Liver (tissue), 9 donors: ENCODE results near the gene ERICH6. TPM values are rescaled to one million over a fixed set of nuclear protein-coding genes. Genes with fewer than 3 reads are reported as not detected.

Source experiments
- DNase-seq: peaks from one replicate; pipeline ENCODE4 v3.0.0-alpha.2; 2017; ENCODE audit warnings: low spot score
- H3K27ac ChIP-seq, 2 donors: one replicate each; pipeline ENCODE4 v1.7.0; 2013; ENCODE audit warnings: inconsistent platforms in 2 of 2, low read length in 2 of 2, control low read depth in 1 of 2, low read depth in 1 of 2, mild to moderate bottlenecking in 1 of 2
- H3K27me3 ChIP-seq, 4 donors: one replicate each; pipeline versions ENCODE4 v1.6.1 to v1.7.0; 2013; ENCODE audit warnings: low read length in 3 of 4, inconsistent platforms in 1 of 4, mild to moderate bottlenecking in 1 of 4, moderate library complexity in 1 of 4; ENCODE audit not compliant: control insufficient read depth in 4 of 4, insufficient read depth in 4 of 4
- H3K36me3 ChIP-seq, 4 donors: one replicate each; pipeline versions ENCODE4 v1.6.1 to v1.7.0; 2013; ENCODE audit warnings: low read length in 3 of 4, mild to moderate bottlenecking in 3 of 4, low read depth in 1 of 4, moderate library complexity in 1 of 4; ENCODE audit not compliant: control insufficient read depth in 4 of 4, insufficient read depth in 3 of 4
- H3K4me1 ChIP-seq, 4 donors: one replicate each; pipeline versions ENCODE4 v1.6.1 to v1.7.0; 2013; ENCODE audit warnings: low read length in 3 of 4, mild to moderate bottlenecking in 3 of 4, moderate library complexity in 1 of 4; ENCODE audit not compliant: control insufficient read depth in 4 of 4, insufficient read depth in 4 of 4
- H3K4me3 ChIP-seq, 3 donors: one replicate each; pipeline versions ENCODE4 v1.6.1 to v1.7.0; 2013; ENCODE audit warnings: low read length in 3 of 3, control low read depth in 1 of 3, low read depth in 1 of 3, mild to moderate bottlenecking in 1 of 3
- H3K9ac ChIP-seq, 2 donors: one replicate each; pipeline ENCODE4 v1.7.0; 2013; ENCODE audit warnings: low read length in 2 of 2, mild to moderate bottlenecking in 2 of 2, moderate library complexity in 2 of 2, control low read depth in 1 of 2, low read depth in 1 of 2
- H3K9me3 ChIP-seq, 4 donors: one replicate each; pipeline versions ENCODE4 v1.6.1 to v1.7.0; 2013; ENCODE audit warnings: low read length in 3 of 4; ENCODE audit not compliant: control insufficient read depth in 4 of 4
- EGR1 ChIP-seq, 2 donors: IDR thresholded peaks; 2 replicates each; pipeline ENCODE4 v1.6.1; 2016 to 2018; ENCODE audit warnings: antibody characterized with exemption in 2 of 2, low read depth in 2 of 2
- FOXA1 ChIP-seq: IDR thresholded peaks from 2 replicates; pipeline ENCODE4 v1.6.1; 2016; ENCODE audit warnings: antibody characterized with exemption
- FOXA2 ChIP-seq: IDR thresholded peaks from 2 replicates; pipeline ENCODE4 v1.6.1; 2016; ENCODE audit warnings: antibody characterized with exemption
- GABPA ChIP-seq, 2 donors: IDR thresholded peaks in 1 of 2; conservative IDR thresholded peaks in 1 of 2; 2 replicates each; pipeline ENCODE4 v1.6.1; 2016; ENCODE audit warnings: antibody characterized with exemption in 2 of 2, mild to moderate bottlenecking in 1 of 2, moderate library complexity in 1 of 2
- HNF4A ChIP-seq, 2 donors: conservative IDR thresholded peaks; 2 replicates each; pipeline ENCODE4 v1.6.1; 2016; ENCODE audit warnings: antibody characterized with exemption in 2 of 2, mild to moderate bottlenecking in 2 of 2
- HNF4G ChIP-seq: IDR thresholded peaks from 2 replicates; pipeline ENCODE4 v1.6.1; 2016; ENCODE audit warnings: antibody characterized with exemption
- JUND ChIP-seq, 2 donors: IDR thresholded peaks; 2 replicates each; pipeline ENCODE4 v1.6.1; 2016; ENCODE audit warnings: antibody characterized with exemption in 2 of 2
- NR2F2 ChIP-seq: IDR thresholded peaks from 2 replicates; pipeline ENCODE4 v1.6.1; 2016; ENCODE audit warnings: antibody characterized with exemption
- RAD21 ChIP-seq, 2 donors: IDR thresholded peaks; 2 replicates each; pipeline ENCODE4 v1.6.1; 2016; ENCODE audit warnings: antibody characterized with exemption in 2 of 2, mild to moderate bottlenecking in 2 of 2
- REST ChIP-seq: IDR thresholded peaks from 2 replicates; pipeline ENCODE4 v1.6.1; 2016; ENCODE audit warnings: antibody characterized with exemption, mild to moderate bottlenecking
- RXRA ChIP-seq, 2 donors: IDR thresholded peaks; 2 replicates each; pipeline ENCODE4 v1.6.1; 2017 to 2018; ENCODE audit warnings: antibody characterized with exemption in 2 of 2, mild to moderate bottlenecking in 1 of 2
- SP1 ChIP-seq: IDR thresholded peaks from 2 replicates; pipeline ENCODE4 v1.6.1; 2018; ENCODE audit warnings: antibody characterized with exemption, mild to moderate bottlenecking
- TAF1 ChIP-seq: conservative IDR thresholded peaks from 2 replicates; pipeline ENCODE4 v1.6.1; 2016; ENCODE audit warnings: antibody characterized with exemption, mild to moderate bottlenecking
- YY1 ChIP-seq: IDR thresholded peaks from 2 replicates; pipeline ENCODE4 v1.6.1; 2016; ENCODE audit warnings: antibody characterized with exemption, mild to moderate bottlenecking
- WGBS: extraction: QIAGEN DNeasy Blood & Tissue Kit; methylation state at CpG from one replicate; pipeline ENCODE4 v1.1.7; 2013; 5-methylcytosine and 5-hydroxymethylcytosine counted together
- polyA plus RNA-seq, 2 donors: library from polyadenylated mRNA; stranded (reverse) in 1 of 2; unstranded in 1 of 2; fragments of 200-250 nt in 1 of 2; fragments of >200 nt in 1 of 2; fragmentation: Nextera tagmentation in 1 of 2; extraction: Ambion mirVana in 1 of 2; gene quantifications; one replicate each; pipeline versions ENCODE4 v1.2.1 to v1.2.3, GENCODE V29; 2013 to 2015
- total RNA-seq, 2 donors: library from RNA; depleted of rRNA; stranded (reverse); fragments of >200 nt; gene quantifications; one replicate each; pipeline ENCODE4 v1.2.3, GENCODE V29; 2014
- TF ChIP-seq, protein P1 (sequence below): IDR thresholded peaks from 2 replicates; pipeline ENCODE4 v1.6.1; 2016; ENCODE audit warnings: antibody characterized with exemption
- TF ChIP-seq, protein P2 (sequence below): IDR thresholded peaks from 2 replicates; pipeline ENCODE4 v1.6.1; 2016; ENCODE audit warnings: antibody characterized with exemption
- TF ChIP-seq, protein P3 (sequence below): IDR thresholded peaks from 2 replicates; pipeline ENCODE4 v1.6.1; 2016; ENCODE audit warnings: antibody characterized with exemption
- TF ChIP-seq, protein P4 (sequence below): fragments of 150-350 bp; IDR thresholded peaks from 2 replicates; pipeline ENCODE4 v1.5.1; 2017; ENCODE audit warnings: improper control_type of control experiment, low read depth, low read length; ENCODE audit not compliant: missing input control
- donor health status: healthy.
- donor health status: healthy.
- donor health status: healthy.
- donor health status: healthy.
- donor health status: healthy.

Gene ERICH6
- total and polyA plus RNA-seq, 4 donors, result under 0.01 TPM; not detected in 3

- no peak for DNase-seq
- Histone ChIP-seq H3K27me3 (no peaks in the 10 kb centered on the region), H3K9me3 (no peaks in the 10 kb centered on the region), H3K4me1 (no peaks in the 10 kb centered on the region), H3K36me3 (peaks cover 0 to 10% (median 4%) of the 10 kb centered on the region in 4 donors), H3K4me3 (no peak overlapping the region), H3K9ac (no peak overlapping the region), H3K27ac (no peak overlapping the region)
- TF ChIP-seq, protein P1, sequence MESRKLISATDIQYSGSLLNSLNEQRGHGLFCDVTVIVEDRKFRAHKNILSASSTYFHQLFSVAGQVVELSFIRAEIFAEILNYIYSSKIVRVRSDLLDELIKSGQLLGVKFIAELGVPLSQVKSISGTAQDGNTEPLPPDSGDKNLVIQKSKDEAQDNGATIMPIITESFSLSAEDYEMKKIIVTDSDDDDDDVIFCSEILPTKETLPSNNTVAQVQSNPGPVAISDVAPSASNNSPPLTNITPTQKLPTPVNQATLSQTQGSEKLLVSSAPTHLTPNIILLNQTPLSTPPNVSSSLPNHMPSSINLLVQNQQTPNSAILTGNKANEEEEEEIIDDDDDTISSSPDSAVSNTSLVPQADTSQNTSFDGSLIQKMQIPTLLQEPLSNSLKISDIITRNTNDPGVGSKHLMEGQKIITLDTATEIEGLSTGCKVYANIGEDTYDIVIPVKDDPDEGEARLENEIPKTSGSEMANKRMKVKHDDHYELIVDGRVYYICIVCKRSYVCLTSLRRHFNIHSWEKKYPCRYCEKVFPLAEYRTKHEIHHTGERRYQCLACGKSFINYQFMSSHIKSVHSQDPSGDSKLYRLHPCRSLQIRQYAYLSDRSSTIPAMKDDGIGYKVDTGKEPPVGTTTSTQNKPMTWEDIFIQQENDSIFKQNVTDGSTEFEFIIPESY, result no peak
- TF ChIP-seq NR2F2 (no peak), SP1 (no peak), FOXA1 (no peak), HNF4A (conservative IDR thresholded peaks at IDR 0.05) (no peak), HNF4G (no peak), FOXA2 (no peak), TAF1 (no peak), YY1 (no peak)
- 76% methylated on average over 6 of the region's 6 CpGs for WGBS
Observed at GRCh38 chr3:150635076-150635475, 68.6 kb downstream of the ERICH6 start.

- Histone ChIP-seq H3K36me3 (peaks cover 3 to 23% (median 14%) of the 10 kb centered on the region in 4 donors), H3K4me3 (no peak overlapping the region), H3K4me1 (no peaks in the 10 kb centered on the region), H3K27me3 (no peaks in the 10 kb centered on the region), H3K27ac (no peak overlapping the region), H3K9me3 (no peaks in the 10 kb centered on the region), H3K9ac (no peak overlapping the region)
- DNase-seq, result no peak
- 94% methylated on average over 7 of the region's 7 CpGs for WGBS
- no peak for TF ChIP-seq YY1
- no peak for TF ChIP-seq RAD21 (IDR thresholded peaks at IDR 0.05)
- TF ChIP-seq EGR1 (IDR thresholded peaks at IDR 0.05; ENCODE audit: low read depth in 2 of 2), result no peak
- TF ChIP-seq FOXA1, result no peak
- TF ChIP-seq SP1, result no peak
- TF ChIP-seq RXRA (IDR thresholded peaks at IDR 0.05), result no peak
- TF ChIP-seq, protein P2, sequence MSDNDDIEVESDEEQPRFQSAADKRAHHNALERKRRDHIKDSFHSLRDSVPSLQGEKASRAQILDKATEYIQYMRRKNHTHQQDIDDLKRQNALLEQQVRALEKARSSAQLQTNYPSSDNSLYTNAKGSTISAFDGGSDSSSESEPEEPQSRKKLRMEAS, result no peak
- no peak for TF ChIP-seq NR2F2
- TF ChIP-seq JUND (IDR thresholded peaks at IDR 0.05), result no peak
- no peak for TF ChIP-seq FOXA2
- TF ChIP-seq, protein P3, sequence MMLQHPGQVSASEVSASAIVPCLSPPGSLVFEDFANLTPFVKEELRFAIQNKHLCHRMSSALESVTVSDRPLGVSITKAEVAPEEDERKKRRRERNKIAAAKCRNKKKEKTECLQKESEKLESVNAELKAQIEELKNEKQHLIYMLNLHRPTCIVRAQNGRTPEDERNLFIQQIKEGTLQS, result no peak
- TF ChIP-seq GABPA (IDR thresholded peaks at IDR 0.05 in 1 of 2, conservative IDR thresholded peaks at IDR 0.05 in 1 of 2), result no peak
- TF ChIP-seq, protein P1, result no peak
- no peak for TF ChIP-seq HNF4G
- no peak for TF ChIP-seq HNF4A (conservative IDR thresholded peaks at IDR 0.05)
- TF ChIP-seq REST, result no peak
- TF ChIP-seq TAF1, result no peak
- TF ChIP-seq, protein P4, sequence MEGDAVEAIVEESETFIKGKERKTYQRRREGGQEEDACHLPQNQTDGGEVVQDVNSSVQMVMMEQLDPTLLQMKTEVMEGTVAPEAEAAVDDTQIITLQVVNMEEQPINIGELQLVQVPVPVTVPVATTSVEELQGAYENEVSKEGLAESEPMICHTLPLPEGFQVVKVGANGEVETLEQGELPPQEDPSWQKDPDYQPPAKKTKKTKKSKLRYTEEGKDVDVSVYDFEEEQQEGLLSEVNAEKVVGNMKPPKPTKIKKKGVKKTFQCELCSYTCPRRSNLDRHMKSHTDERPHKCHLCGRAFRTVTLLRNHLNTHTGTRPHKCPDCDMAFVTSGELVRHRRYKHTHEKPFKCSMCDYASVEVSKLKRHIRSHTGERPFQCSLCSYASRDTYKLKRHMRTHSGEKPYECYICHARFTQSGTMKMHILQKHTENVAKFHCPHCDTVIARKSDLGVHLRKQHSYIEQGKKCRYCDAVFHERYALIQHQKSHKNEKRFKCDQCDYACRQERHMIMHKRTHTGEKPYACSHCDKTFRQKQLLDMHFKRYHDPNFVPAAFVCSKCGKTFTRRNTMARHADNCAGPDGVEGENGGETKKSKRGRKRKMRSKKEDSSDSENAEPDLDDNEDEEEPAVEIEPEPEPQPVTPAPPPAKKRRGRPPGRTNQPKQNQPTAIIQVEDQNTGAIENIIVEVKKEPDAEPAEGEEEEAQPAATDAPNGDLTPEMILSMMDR, result no peak
Observed at GRCh38 chr3:150631515-150632221, 72.1 kb downstream of the ERICH6 start.
